CD4-positive, alpha-beta T cell (primary cell): Measurements from ENCODE around the gene LARGE1. TPM values are rescaled to one million over a fixed set of nuclear protein-coding genes. Genes with fewer than 3 reads are reported as not detected.

ENCODE experiments used
- ATAC-seq: fragments of 200-7000 bp; cut with Tn5 transposase; one replicate; pipeline ENCODE4 v1.10.0; 2022; ENCODE audit warnings: mild to moderate bottlenecking; ENCODE audit not compliant: poor library complexity
- CTCF ChIA-PET: fragments of 350-600 bp; sonication (Branson Sonifier 250); formaldehyde crosslinking; loops from one replicate; lab custom pipeline; 2021; ENCODE audit warnings: antibody characterized with exemption, inconsistent platforms; lab: Charles Lee
- POLR2A ChIA-PET: fragments of 350-600 bp; sonication (Branson Sonifier 250); formaldehyde crosslinking; loops from one replicate; lab custom pipeline; 2021; ENCODE audit warnings: antibody characterized with exemption, inconsistent platforms; lab: Charles Lee
- DNase-seq, 14 experiments: peaks; one replicate each; pipeline ENCODE4 v3.0.0-alpha.2; 2013 to 2020; ENCODE audit warnings: mixed read lengths in 2 of 14
- H3K27ac ChIP-seq, 2 donors: one replicate each; pipeline versions ENCODE4 v1.5.1 to v1.7.0; 2013; ENCODE audit warnings: low read length in 2 of 2, low read depth in 1 of 2, mild to moderate bottlenecking in 1 of 2
- H3K27me3 ChIP-seq, 2 experiments: 1 replicate in 1 of 2; 2 replicates in 1 of 2; pipeline versions ENCODE4 v1.6.1 to v1.7.0; 2013; ENCODE audit warnings: low read length in 2 of 2, control low read depth in 1 of 2, mild to moderate bottlenecking in 1 of 2, moderate library complexity in 1 of 2; ENCODE audit not compliant: insufficient read depth in 2 of 2, control insufficient read depth in 1 of 2
- H3K36me3 ChIP-seq: one replicate; pipeline ENCODE4 v1.6.1; 2013; ENCODE audit warnings: low read length, control low read depth; ENCODE audit not compliant: insufficient read depth
- H3K4me1 ChIP-seq: one replicate; pipeline ENCODE4 v1.6.1; 2013; ENCODE audit warnings: low read length, control low read depth; ENCODE audit not compliant: insufficient read depth
- H3K4me3 ChIP-seq: one replicate; pipeline ENCODE4 v1.5.1; 2013; ENCODE audit warnings: mild to moderate bottlenecking, low read length, moderate library complexity
- H3K9me3 ChIP-seq, 2 experiments: 1 replicate in 1 of 2; 2 replicates in 1 of 2; pipeline versions ENCODE4 v1.6.1 to v1.7.0; 2013; ENCODE audit warnings: low read length in 2 of 2, mild to moderate bottlenecking in 2 of 2, control low read depth in 1 of 2, moderate library complexity in 1 of 2; ENCODE audit not compliant: control insufficient read depth in 1 of 2, insufficient read depth in 1 of 2
- H3K27ac Mint-ChIP-seq: one replicate; pipeline ENCODE4 v1.8.0; 2020; ENCODE audit warnings: mixed read lengths
- H3K27me3 Mint-ChIP-seq: one replicate; pipeline ENCODE4 v1.8.0; 2021; ENCODE audit warnings: mixed read lengths
- H3K36me3 Mint-ChIP-seq: one replicate; pipeline ENCODE4 v1.8.0; 2021; ENCODE audit warnings: low read depth, mixed read lengths
- H3K4me1 Mint-ChIP-seq: one replicate; pipeline ENCODE4 v1.8.0; 2021; ENCODE audit warnings: low read depth, mixed read lengths
- H3K4me3 Mint-ChIP-seq: one replicate; pipeline ENCODE4 v1.8.0; 2020; ENCODE audit warnings: mild to moderate bottlenecking, mixed read lengths
- H3K9me3 Mint-ChIP-seq: one replicate; pipeline ENCODE4 v1.8.0; 2020; ENCODE audit warnings: mixed read lengths
- intact Hi-C, 2 experiments: fragments of 100-400 bp; cut with DNase I in 1 of 2; cut with micrococcal nuclease in 1 of 2; formaldehyde crosslinking; loops; one replicate each; pipeline versions ENCODE4 v1.15.1 to v1.9.0; 2023 to 2025; cut with DNase I, micrococcal nuclease
- total RNA-seq, 174 experiments: library from RNA in 2 of 174; stranded (reverse) in 2 of 174; gene quantifications; one replicate each; pipeline ENCODE4 v1.2.3 and lab custom pipeline; 2021 to 2026
- TF ChIP-seq, protein P1 (sequence below): fragments of 200-600 bp; IDR thresholded peaks from one replicate; pipeline ENCODE4 v1.8.0; 2022; ENCODE audit warnings: antibody characterized with exemption, mild to moderate bottlenecking

Gene LARGE1
- total RNA-seq, 2 experiments from 2014 or later, result 0.14 to 0.70 TPM

DNA sequence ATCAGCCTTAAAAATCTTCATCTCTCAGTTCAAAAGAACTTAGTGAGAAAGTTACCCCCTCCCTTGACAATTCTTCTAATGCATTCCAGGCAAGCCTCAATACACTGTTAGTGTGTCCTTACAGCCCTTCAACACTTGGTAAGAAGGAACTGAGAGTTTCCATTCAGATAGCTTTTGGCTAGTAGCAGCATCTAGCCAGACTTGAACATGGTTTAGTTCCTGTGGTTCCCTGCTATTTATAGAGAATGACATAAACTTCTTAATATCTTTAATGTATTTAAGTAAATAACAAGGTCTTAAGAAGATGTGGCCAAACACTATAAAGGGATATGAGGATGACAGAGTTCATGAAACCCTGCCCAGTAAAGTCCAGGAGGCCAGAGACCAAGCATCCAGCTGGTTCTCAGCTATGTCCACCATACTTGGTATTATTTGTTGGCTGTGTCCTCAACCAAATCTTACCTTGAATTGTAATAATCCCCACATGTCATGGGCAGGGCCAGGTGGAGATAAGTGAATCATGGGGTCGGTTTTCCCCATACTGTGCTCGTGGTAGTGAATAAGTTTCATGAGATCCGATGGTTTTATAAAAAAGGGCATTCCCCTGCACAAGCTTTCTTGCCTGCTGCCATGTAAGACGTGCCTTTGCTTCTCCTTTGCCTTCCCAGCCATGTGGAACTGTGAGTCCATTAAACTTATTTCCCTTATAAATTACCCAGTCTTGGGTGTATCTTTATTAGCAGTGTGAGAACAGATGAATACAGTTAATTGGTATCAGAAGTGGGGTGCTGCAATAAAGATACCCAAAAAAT lies 132.4 kb downstream of the LARGE1 start:
- no peaks in the 10 kb centered on the region for H3K36me3 ChIP-seq
- TF ChIP-seq, protein P1, sequence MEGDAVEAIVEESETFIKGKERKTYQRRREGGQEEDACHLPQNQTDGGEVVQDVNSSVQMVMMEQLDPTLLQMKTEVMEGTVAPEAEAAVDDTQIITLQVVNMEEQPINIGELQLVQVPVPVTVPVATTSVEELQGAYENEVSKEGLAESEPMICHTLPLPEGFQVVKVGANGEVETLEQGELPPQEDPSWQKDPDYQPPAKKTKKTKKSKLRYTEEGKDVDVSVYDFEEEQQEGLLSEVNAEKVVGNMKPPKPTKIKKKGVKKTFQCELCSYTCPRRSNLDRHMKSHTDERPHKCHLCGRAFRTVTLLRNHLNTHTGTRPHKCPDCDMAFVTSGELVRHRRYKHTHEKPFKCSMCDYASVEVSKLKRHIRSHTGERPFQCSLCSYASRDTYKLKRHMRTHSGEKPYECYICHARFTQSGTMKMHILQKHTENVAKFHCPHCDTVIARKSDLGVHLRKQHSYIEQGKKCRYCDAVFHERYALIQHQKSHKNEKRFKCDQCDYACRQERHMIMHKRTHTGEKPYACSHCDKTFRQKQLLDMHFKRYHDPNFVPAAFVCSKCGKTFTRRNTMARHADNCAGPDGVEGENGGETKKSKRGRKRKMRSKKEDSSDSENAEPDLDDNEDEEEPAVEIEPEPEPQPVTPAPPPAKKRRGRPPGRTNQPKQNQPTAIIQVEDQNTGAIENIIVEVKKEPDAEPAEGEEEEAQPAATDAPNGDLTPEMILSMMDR, result no peak
- H3K4me3 ChIP-seq, result no peak overlapping the region
- peaks cover 8% of the 10 kb centered on the region for H3K9me3 Mint-ChIP-seq
- H3K4me1 Mint-ChIP-seq, result no peaks in the 10 kb centered on the region
- no peaks in the 10 kb centered on the region for H3K27me3 ChIP-seq
- ChIA-PET POLR2A (no interaction called here), CTCF (no interaction called here)
- no peak overlapping the region for H3K27ac Mint-ChIP-seq
- H3K4me3 Mint-ChIP-seq, result no peak overlapping the region
- no peak overlapping the region for H3K27ac ChIP-seq
- H3K4me1 ChIP-seq, result no peaks in the 10 kb centered on the region
- intact Hi-C loops, result no loop called here
- H3K36me3 Mint-ChIP-seq, result no peaks in the 10 kb centered on the region
- H3K9me3 ChIP-seq, result peaks cover 15 to 25% of the 10 kb centered on the region in 2 experiments
- no peaks in the 10 kb centered on the region for H3K27me3 Mint-ChIP-seq
- ATAC-seq (no peak), DNase-seq (no peak)

DNA sequence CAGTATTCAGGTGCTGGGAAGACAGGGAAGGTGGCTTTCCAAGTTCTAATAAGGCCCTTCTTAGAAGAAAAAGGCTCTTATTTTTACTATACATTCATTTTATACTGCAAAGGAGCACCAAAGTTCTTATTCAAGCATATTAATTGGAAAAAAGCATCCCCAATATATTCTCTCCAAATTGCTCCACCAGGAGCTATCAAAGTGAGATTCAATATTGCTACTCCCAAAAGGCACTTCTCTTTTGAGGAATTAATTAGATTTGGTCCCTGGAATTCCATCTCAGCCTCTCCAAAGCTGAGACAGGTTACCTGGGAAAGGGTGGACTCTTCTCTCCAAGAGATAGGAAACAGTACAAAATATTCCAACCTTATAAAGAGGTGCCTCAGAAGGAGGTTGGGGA lies 134.1 kb downstream of the LARGE1 start:
- peaks cover 8% of the 10 kb centered on the region for H3K9me3 Mint-ChIP-seq
- Histone ChIP-seq H3K9me3 (peaks cover 18 to 25% of the 10 kb centered on the region in 2 experiments), H3K4me3 (no peak overlapping the region), H3K4me1 (no peaks in the 10 kb centered on the region), H3K27me3 (no peaks in the 10 kb centered on the region), H3K36me3 (no peaks in the 10 kb centered on the region), H3K27ac (no peak overlapping the region)
- no peaks in the 10 kb centered on the region for H3K27me3 Mint-ChIP-seq
- TF ChIP-seq, protein P1, result no peak
- CTCF ChIA-PET, result no interaction called here
- H3K27ac Mint-ChIP-seq, result no peak overlapping the region
- H3K4me1 Mint-ChIP-seq, result no peaks in the 10 kb centered on the region
- no peak overlapping the region for H3K4me3 Mint-ChIP-seq
- intact Hi-C loops, result no loop called here
- no peak for DNase-seq
- POLR2A ChIA-PET, result no interaction called here
- H3K36me3 Mint-ChIP-seq, result no peaks in the 10 kb centered on the region
- ATAC-seq, result no peak

DNA sequence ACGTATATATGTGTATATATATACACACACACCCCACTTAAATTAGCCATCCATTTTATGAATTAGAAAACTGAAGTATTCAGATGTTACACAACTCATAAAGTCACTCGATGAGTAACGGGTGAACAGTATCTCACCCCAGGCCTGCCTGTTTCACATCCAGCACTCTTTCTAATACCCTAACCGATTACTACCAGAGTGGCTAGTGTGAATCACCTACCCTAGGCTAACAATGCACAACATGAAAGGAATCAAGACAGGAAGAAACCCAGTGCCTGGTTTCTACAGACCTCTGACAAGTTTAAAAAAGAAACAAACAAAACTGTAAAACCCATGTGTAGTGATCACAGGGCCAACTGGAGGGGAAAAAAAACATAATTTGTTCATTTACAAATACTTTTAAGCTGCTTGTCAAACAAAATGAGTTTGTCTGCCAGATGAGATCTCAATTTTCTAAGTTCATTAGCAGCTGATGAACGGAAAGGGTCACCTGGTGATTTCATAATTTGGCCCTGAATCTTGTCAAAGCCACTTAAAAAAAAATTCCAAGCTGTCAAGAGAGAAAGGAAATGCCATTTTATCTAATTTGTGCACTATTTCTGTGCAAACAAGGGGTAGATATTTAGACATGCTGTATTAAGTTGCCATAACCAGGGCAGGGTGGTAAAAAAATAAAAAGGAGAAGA lies 134.8 kb downstream of the LARGE1 start:
- Mint-ChIP-seq H3K9me3 (peaks cover 8% of the 10 kb centered on the region), H3K27me3 (no peaks in the 10 kb centered on the region), H3K4me1 (no peaks in the 10 kb centered on the region), H3K36me3 (no peaks in the 10 kb centered on the region), H3K4me3 (no peak overlapping the region), H3K27ac (no peak overlapping the region)
- ATAC-seq (no peak), DNase-seq (no peak)
- TF ChIP-seq, protein P1, result no peak
- no peaks in the 10 kb centered on the region for H3K4me1 ChIP-seq
- ChIA-PET CTCF (no interaction called here), POLR2A (no interaction called here)
- no peaks in the 10 kb centered on the region for H3K36me3 ChIP-seq
- intact Hi-C loops, result no loop called here
- H3K27me3 ChIP-seq, result no peaks in the 10 kb centered on the region
- no peak overlapping the region for H3K27ac ChIP-seq
- peaks cover 18 to 25% of the 10 kb centered on the region in 2 experiments for H3K9me3 ChIP-seq
- no peak overlapping the region for H3K4me3 ChIP-seq
